KOPT-K1 (cell line): ENCODE results near the gene WNT8B.

Source experiments
- H3K27ac ChIP-seq: fragments of 200-600 bp; sonication (generic); 2 replicates; pipeline ENCODE4 v1.5.1; 2016; ENCODE audit warnings: antibody characterized with exemption, mild to moderate bottlenecking, low read depth, low read length; ENCODE audit not compliant: poor library complexity, severe bottlenecking
- H3K36me3 ChIP-seq: fragments of 200-600 bp; sonication (generic); 2 replicates; pipeline ENCODE4 v1.5.1; 2017; ENCODE audit warnings: antibody characterized with exemption, mild to moderate bottlenecking, low read length, moderate library complexity; ENCODE audit not compliant: insufficient read depth
- H3K9me3 ChIP-seq: fragments of 200-600 bp; sonication (generic); 2 replicates; pipeline ENCODE4 v1.5.1; 2017; ENCODE audit warnings: antibody characterized with exemption, low read length, mild to moderate bottlenecking; ENCODE audit not compliant: insufficient read depth, poor library complexity, severe bottlenecking

Gene WNT8B

GRCh38 chr10:100462709-100463108, at the start of gene WNT8B:
Gene WNT8B, plus strand, starts transcription at chr10:100463009. Its CDS starts 160 bp downstream, at chr10:100463169.
- Histone ChIP-seq H3K9me3 (no peaks in the 10 kb centered on the region), H3K27ac (no peak within 1 kb of the TSS), H3K36me3 (no peaks in the 10 kb centered on the region)

- H3K27ac ChIP-seq, result no peak overlapping the region
- no peaks in the 10 kb centered on the region for H3K9me3 ChIP-seq
- H3K36me3 ChIP-seq, result no peaks in the 10 kb centered on the region
Measured at GRCh38 chr10:100413173-100413572, 49.6 kb upstream of the WNT8B start.

- Histone ChIP-seq H3K9me3 (no peaks in the 10 kb centered on the region), H3K27ac (no peak overlapping the region), H3K36me3 (no peaks in the 10 kb centered on the region)
Measured at GRCh38 chr10:100419911-100420449, 42.8 kb upstream of the WNT8B start.

GRCh38 chr10:100427374-100427773, 35.4 kb upstream of the WNT8B start:
- no peaks in the 10 kb centered on the region for H3K36me3 ChIP-seq
- no peak overlapping the region for H3K27ac ChIP-seq
- H3K9me3 ChIP-seq, result no peaks in the 10 kb centered on the region

GRCh38 chr10:100433253-100434240, 29.3 kb upstream of the WNT8B start:
- H3K9me3 ChIP-seq, result no peaks in the 10 kb centered on the region
- peak overlapping the region; percentile 22 for H3K27ac ChIP-seq
- no peaks in the 10 kb centered on the region for H3K36me3 ChIP-seq

- Histone ChIP-seq H3K9me3 (no peaks in the 10 kb centered on the region), H3K27ac (no peak overlapping the region), H3K36me3 (no peaks in the 10 kb centered on the region)
Measured at GRCh38 chr10:100436255-100436654, 26.6 kb upstream of the WNT8B start.

- no peak overlapping the region for H3K27ac ChIP-seq
- no peaks in the 10 kb centered on the region for H3K9me3 ChIP-seq
- H3K36me3 ChIP-seq, result no peaks in the 10 kb centered on the region
Measured at GRCh38 chr10:100438674-100439315, 24.0 kb upstream of the WNT8B start.

- no peak overlapping the region for H3K27ac ChIP-seq
- H3K9me3 ChIP-seq, result no peaks in the 10 kb centered on the region
- H3K36me3 ChIP-seq, result no peaks in the 10 kb centered on the region
Measured at GRCh38 chr10:100442548-100442947, 20.3 kb upstream of the WNT8B start.

- no peak overlapping the region for H3K27ac ChIP-seq
- no peaks in the 10 kb centered on the region for H3K9me3 ChIP-seq
Measured at GRCh38 chr10:100446130-100446761, 16.6 kb upstream of the WNT8B start.

GRCh38 chr10:100447663-100448062, 15.1 kb upstream of the WNT8B start:
- Histone ChIP-seq H3K27ac (no peak overlapping the region), H3K9me3 (no peaks in the 10 kb centered on the region), H3K36me3 (no peaks in the 10 kb centered on the region)

More at GRCh38 chr10:100446130-100446761, 16.6 kb upstream of the WNT8B start:
- H3K36me3 ChIP-seq, result no peaks in the 10 kb centered on the region

GRCh38 chr10:100448951-100449350, 13.9 kb upstream of the WNT8B start:
- Histone ChIP-seq H3K9me3 (no peaks in the 10 kb centered on the region), H3K27ac (no peak overlapping the region), H3K36me3 (no peaks in the 10 kb centered on the region)

GRCh38 chr10:100468322-100468721, 5.5 kb downstream of the WNT8B start:
- no peaks in the 10 kb centered on the region for H3K9me3 ChIP-seq
- no peak overlapping the region for H3K27ac ChIP-seq
- H3K36me3 ChIP-seq, result no peaks in the 10 kb centered on the region

GRCh38 chr10:100468978-100469377, 6.2 kb downstream of the WNT8B start:
- Histone ChIP-seq H3K9me3 (no peaks in the 10 kb centered on the region), H3K36me3 (no peaks in the 10 kb centered on the region), H3K27ac (no peak overlapping the region)

GRCh38 chr10:100469756-100470155, 6.9 kb downstream of the WNT8B start:
- no peaks in the 10 kb centered on the region for H3K9me3 ChIP-seq
- H3K27ac ChIP-seq, result no peak overlapping the region
- H3K36me3 ChIP-seq, result no peaks in the 10 kb centered on the region

- Histone ChIP-seq H3K9me3 (no peaks in the 10 kb centered on the region), H3K27ac (no peak overlapping the region), H3K36me3 (no peaks in the 10 kb centered on the region)
Measured at GRCh38 chr10:100470367-100470766, 7.6 kb downstream of the WNT8B start.
